Peyer's patch (tissue), 4 donors: Measurements from ENCODE around the gene WLS.

Experiments used
- POLR2A ChIP-seq, 2 donors: fragments of 450-650 bp; IDR thresholded peaks; one replicate each; pipeline ENCODE4 v1.5.1; 2017; ENCODE audit warnings: antibody characterized with exemption in 2 of 2, mild to moderate bottlenecking in 2 of 2, moderate library complexity in 2 of 2
- TF ChIP-seq, protein P1 (sequence below), 6 experiments: fragments of 450-650 bp in 4 of 6; fragments of 200-600 bp in 2 of 6; sonication (generic) in 1 of 6; IDR thresholded peaks; one replicate each; pipeline ENCODE4 v1.5.1; 2017 to 2019; ENCODE audit warnings: antibody characterized with exemption in 6 of 6, mild to moderate bottlenecking in 3 of 6, moderate library complexity in 1 of 6

GRCh38 chr1:68107771-68108170 is 124.6 kb downstream of the WLS start:
- TF ChIP-seq POLR2A (IDR thresholded peaks at IDR 0.05) = no peak
- TF ChIP-seq, protein P1, sequence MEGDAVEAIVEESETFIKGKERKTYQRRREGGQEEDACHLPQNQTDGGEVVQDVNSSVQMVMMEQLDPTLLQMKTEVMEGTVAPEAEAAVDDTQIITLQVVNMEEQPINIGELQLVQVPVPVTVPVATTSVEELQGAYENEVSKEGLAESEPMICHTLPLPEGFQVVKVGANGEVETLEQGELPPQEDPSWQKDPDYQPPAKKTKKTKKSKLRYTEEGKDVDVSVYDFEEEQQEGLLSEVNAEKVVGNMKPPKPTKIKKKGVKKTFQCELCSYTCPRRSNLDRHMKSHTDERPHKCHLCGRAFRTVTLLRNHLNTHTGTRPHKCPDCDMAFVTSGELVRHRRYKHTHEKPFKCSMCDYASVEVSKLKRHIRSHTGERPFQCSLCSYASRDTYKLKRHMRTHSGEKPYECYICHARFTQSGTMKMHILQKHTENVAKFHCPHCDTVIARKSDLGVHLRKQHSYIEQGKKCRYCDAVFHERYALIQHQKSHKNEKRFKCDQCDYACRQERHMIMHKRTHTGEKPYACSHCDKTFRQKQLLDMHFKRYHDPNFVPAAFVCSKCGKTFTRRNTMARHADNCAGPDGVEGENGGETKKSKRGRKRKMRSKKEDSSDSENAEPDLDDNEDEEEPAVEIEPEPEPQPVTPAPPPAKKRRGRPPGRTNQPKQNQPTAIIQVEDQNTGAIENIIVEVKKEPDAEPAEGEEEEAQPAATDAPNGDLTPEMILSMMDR (IDR thresholded peaks at IDR 0.05) = no peak
